HG02763 (cell line): Measurements from ENCODE around the gene MESD.

Experiments
- ATAC-seq: cut with Tn5 transposase; IDR thresholded peaks from one replicate; pipeline ENCODE4 v1.9.1; 2021; ENCODE audit warnings: mild to moderate bottlenecking, moderate library complexity; ENCODE audit not compliant: unreplicated experiment

MESD gene

GRCh38 chr15:80992006-80992405 is 2.4 kb upstream of the MESD start:
- no peak for ATAC-seq

- no peak for ATAC-seq
These were observed 1.8 kb upstream of the MESD start for GRCh38 chr15:80991421-80991820.

GRCh38 chr15:80990955-80991354 is 1.3 kb upstream of the MESD start:
- ATAC-seq: no peak

- ATAC-seq: no peak
These were observed 520 bp downstream of the MESD start for GRCh38 chr15:80989081-80989517.

GRCh38 chr15:80988148-80988796 is 1.3 kb downstream of the MESD start:
- no peak for ATAC-seq

GRCh38 chr15:80986487-80986886 is 3.1 kb downstream of the MESD start:
- no peak for ATAC-seq

GRCh38 chr15:80985981-80986380 is 3.6 kb downstream of the MESD start:
- ATAC-seq: no peak

- no peak for ATAC-seq
These were observed 4.8 kb downstream of the MESD start for GRCh38 chr15:80984856-80985255.

- ATAC-seq: no peak
These were observed 6.8 kb downstream of the MESD start for GRCh38 chr15:80982839-80983238.

GRCh38 chr15:80982205-80982604 is 7.4 kb downstream of the MESD start:
- no peak for ATAC-seq

GRCh38 chr15:80979538-80980200 is 9.9 kb downstream of the MESD start:
- no peak for ATAC-seq

GRCh38 chr15:80978685-80979329 is 10.8 kb downstream of the MESD start:
- no peak for ATAC-seq

- no peak for ATAC-seq
These were observed 12.0 kb downstream of the MESD start for GRCh38 chr15:80977627-80978036.

- ATAC-seq: no peak
These were observed 12.8 kb downstream of the MESD start for GRCh38 chr15:80976851-80977250.

GRCh38 chr15:80974914-80975313 is 14.7 kb downstream of the MESD start:
- no peak for ATAC-seq

- ATAC-seq: no peak
These were observed 17.3 kb downstream of the MESD start for GRCh38 chr15:80972276-80972675.

- no peak for ATAC-seq
These were observed 18.5 kb downstream of the MESD start for GRCh38 chr15:80971143-80971542.

- no peak for ATAC-seq
These were observed 19.0 kb downstream of the MESD start for GRCh38 chr15:80970658-80971057.

GRCh38 chr15:80970018-80970657 is 19.5 kb downstream of the MESD start:
- no peak for ATAC-seq

GRCh38 chr15:80969316-80969715 is 20.3 kb downstream of the MESD start:
- ATAC-seq: no peak

- ATAC-seq: no peak
These were observed 21.6 kb downstream of the MESD start for GRCh38 chr15:80967991-80968510.
